Endothelial cell of umbilical vein (primary cell): ENCODE data around the gene LCN9.

Source experiments
- EZH2 ChIP-seq: IDR thresholded peaks from 2 replicates; pipeline ENCODE4 v1.6.1; 2012; ENCODE audit warnings: borderline replicate concordance, low read depth, mild to moderate bottlenecking, moderate library complexity, low read length, inconsistent platforms; ENCODE audit not compliant: severe bottlenecking
- POLR2A ChIP-seq: IDR thresholded peaks from 2 replicates; pipeline ENCODE4 v1.6.1; 2012; ENCODE audit warnings: low read depth, mild to moderate bottlenecking, control low read depth, low read length
- POLR2AphosphoS5 ChIP-seq: IDR thresholded peaks from 2 replicates; pipeline ENCODE4 v1.6.1; 2012; ENCODE audit warnings: low read depth, mild to moderate bottlenecking, control low read depth, low read length, moderate library complexity; ENCODE audit not compliant: insufficient read depth
- TF ChIP-seq, protein P1 (sequence below), 2 donors: IDR thresholded peaks; 1 replicate in 1 of 2; 2 replicates in 1 of 2; pipeline ENCODE4 v1.5.1; 2011; ENCODE audit warnings: low read length in 2 of 2, mild to moderate bottlenecking in 2 of 2, moderate library complexity in 2 of 2, control low read depth in 1 of 2, inconsistent platforms in 1 of 2, low read depth in 1 of 2; ENCODE audit not compliant: insufficient read depth in 1 of 2; ENCODE audit errors: extremely low read depth in 1 of 2

DNA sequence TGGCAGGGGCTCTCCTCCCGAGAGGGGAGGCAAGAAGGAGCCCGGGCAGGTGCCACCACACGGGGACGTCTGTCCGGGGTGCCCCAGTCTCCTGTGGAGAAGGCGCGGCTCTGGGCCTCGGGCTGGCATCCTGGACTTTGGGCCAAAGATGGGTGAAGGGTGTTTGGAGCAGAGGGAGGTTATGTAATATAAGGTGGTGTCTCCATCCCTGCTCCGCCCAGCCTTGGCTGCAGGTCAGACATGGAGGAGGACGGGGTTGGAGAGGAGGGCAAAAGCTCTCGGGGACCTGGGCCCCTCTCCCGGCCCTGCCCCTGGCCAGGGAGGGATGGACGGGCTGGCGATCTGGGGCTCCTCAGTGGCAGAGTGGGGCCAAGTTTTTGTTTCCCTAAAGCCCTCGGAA, 37.4 kb downstream of the LCN9 start:
- TF ChIP-seq POLR2A (no peak), EZH2 (no peak), POLR2AphosphoS5 (no peak)
- TF ChIP-seq, protein P1, sequence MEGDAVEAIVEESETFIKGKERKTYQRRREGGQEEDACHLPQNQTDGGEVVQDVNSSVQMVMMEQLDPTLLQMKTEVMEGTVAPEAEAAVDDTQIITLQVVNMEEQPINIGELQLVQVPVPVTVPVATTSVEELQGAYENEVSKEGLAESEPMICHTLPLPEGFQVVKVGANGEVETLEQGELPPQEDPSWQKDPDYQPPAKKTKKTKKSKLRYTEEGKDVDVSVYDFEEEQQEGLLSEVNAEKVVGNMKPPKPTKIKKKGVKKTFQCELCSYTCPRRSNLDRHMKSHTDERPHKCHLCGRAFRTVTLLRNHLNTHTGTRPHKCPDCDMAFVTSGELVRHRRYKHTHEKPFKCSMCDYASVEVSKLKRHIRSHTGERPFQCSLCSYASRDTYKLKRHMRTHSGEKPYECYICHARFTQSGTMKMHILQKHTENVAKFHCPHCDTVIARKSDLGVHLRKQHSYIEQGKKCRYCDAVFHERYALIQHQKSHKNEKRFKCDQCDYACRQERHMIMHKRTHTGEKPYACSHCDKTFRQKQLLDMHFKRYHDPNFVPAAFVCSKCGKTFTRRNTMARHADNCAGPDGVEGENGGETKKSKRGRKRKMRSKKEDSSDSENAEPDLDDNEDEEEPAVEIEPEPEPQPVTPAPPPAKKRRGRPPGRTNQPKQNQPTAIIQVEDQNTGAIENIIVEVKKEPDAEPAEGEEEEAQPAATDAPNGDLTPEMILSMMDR (IDR thresholded peaks at IDR 0.05; ENCODE audit: extremely low read depth in 1 of 2, insufficient read depth in 1 of 2, low read depth in 1 of 2, low read length in 2 of 2) = no peak
